Pons (tissue), 1 donor: Measurements from ENCODE around the gene TMEM184A.

Source experiments
- DNase-seq: peaks from one replicate; pipeline ENCODE4 v3.0.0-alpha.2; 2016; ENCODE audit warnings: low spot score

The TMEM184A gene

GRCh38 chr7:1550846-1551155 is 5.2 kb downstream of the TMEM184A start:
- no peak for DNase-seq

- no peak for DNase-seq
These were observed 5.8 kb downstream of the TMEM184A start for GRCh38 chr7:1550005-1550845.

DNA sequence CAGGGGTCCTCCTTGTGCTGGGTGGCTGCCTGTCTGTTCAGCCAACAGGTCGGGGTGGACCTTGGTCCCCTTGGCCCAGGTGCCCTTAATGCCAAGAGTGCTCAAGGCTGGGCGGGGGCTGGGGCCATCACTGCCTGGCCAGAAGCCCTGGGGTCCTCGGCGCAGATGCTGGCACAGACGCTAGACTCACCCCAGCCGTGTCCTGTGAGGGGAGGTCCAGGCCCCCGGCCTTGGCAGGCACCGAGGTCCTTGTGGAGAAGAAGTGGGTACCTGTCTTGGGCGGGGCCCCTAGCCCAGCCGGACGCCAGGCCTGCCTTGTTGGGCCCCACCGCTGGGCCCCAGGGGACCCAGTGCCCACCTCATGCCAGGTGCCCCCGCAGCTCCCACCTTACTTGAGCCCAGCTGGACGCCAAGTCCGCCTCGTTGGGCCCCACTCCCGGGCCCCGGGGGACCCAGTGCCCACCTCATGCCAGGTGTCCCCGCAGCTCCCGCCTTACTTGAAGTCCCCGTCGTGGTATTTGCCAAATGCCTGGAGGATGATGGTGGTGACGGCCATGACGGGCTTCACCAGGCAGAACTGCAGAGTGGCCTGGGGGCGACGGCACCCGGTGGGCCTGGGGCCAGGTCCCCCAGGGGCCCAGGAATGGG is 6.5 kb downstream of the TMEM184A start:
- DNase-seq, result no peak

- no peak for DNase-seq
These were observed 7.1 kb downstream of the TMEM184A start for GRCh38 chr7:1548944-1549343.

- DNase-seq, result no peak
These were observed 7.6 kb downstream of the TMEM184A start for GRCh38 chr7:1548438-1548831.

DNA sequence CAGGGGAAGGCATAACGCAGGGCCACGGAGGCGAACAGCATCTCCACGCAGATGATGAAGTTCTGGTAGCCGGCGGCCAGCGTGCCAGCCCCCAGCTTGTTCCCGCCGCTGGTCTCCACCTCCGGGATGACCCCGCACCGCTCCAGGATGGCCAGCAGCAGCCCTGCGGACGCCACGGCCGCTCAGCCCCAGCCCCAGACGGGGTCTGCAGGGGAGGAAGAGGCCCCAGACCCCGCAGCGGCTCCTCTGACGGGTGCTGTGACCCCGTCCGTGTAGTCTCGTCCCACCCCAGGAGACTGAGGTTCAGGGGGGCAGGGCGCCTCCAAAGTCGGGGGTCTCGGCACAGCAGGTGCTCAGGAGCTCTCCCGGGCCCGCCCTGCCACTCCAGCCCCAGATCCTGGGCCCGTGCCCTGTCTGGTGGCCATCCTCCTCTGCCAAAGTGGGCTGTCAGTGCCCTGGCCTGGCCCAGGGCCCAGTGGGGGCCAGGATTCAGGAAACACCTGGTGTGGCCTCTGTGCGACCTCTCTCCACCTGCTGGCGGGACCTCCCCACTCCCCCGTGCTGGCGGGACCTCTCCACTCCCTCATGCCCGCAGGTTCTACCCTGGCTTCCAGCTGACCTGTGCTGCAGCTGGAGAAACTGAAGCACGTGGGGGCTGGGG is 8.1 kb downstream of the TMEM184A start:
- no peak for DNase-seq

DNA sequence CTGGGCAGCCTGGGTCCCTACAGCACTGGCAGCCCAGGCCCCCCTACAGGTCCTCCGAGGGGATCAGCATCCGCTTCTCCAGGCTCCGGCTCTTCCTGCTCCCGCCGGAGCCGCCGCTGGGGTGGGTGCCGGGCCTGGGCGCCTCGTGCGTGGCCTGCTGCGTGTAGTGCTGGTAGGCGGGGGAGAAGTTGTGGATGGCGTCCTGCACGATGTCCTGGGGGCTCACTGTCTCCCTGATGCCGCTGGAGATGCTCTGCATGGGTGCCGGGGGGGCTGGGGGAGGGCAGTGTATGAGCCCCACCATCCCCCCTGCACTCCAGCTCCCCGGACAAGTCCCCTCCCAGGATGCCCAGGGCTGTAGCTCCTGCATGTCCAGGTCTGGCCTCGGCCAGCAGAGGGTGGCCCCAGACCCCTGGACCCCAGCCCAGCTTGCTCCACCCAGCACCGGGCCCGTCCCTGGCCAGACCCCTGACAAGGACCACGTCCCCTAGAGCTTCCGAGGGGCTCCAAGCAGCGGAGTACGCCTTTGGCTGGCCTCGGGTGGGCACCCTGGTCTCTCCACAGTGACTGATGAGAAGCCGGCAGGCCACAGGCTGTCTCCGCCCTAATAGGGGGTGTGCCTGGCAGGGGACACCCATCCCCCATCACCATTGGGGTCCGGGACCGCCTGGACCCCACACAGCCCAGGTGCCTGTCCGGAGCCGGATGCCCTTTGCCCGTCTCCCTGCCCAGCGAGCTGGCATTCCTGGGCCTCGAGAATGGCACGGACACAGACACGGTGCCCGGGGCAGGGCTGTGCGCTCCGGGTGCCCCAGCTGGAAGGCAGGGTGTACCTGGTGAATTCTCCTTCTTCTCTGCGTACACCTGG is 8.9 kb downstream of the TMEM184A start:
- no peak for DNase-seq

DNA sequence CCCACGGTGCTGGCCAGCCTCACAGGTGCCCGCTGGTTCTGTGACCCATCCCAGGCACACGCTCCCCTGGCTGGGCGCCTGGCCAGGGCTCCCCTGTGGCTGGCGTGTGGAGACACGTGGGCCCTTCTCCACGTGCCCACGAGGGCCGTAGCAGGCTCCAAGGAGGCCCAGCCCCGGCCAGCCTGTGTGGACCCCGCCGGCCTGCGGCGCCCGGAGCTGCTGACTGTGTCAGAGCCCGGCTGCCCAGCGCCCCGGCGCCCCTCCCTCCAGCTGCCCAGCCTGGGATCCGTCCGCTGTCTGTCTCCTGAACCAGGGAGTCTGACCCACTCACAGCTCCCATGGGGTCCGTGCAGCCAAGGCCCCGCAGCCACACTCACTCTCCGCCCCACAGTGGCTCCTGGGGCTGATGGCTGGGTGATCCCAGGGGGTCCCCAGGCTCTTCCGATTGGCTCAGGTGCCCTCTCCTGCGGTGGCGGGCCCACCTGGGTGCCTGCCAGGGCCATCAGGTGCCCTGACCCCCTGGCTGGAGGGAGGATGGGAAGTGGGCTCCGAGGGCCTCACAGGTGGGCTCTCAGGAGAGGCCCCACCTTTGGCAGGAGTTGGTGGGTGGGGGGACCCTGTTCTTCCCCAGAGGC is 9.6 kb downstream of the TMEM184A start:
- no peak for DNase-seq

DNA sequence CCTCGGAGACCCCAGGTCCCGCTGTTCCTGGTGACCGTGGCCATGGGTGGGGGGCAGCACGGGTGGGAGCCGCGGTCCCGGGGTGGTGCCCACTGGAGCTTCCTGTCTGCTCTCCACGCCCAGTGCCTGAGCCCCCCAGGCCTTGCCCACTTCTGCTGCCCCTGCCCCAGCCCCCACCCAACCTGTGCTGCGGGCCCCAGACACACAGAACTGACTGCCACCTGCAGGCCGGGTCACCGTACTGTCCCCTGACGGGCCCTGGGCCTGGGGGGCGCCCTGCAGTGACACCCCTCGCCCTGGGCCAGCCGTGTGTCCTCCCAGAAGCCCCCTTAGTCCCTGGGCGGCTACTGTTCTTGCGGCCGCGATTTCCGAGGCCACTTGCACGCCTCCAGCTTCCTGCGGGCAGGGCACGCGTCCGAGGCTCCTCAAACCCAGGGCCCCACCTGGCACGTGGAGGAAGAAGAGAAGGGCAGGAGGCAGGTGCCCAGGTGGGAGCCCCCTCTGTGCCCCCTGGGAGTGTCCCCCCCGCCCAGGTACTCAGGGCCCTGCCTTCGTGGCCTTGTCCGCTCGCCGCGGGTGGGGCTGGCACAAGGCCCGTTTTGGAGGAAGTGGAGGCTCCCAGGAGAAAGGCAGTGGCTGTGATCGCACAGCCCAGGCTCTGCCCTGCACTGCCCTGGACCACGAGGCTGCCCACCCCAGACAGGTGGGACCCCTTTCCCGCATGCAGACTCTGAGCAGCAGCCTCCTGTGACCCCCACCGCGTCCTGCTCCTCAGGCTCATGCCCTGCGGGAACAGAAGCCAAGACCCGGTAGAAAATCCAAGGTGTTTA is 10.4 kb downstream of the TMEM184A start:
- no peak for DNase-seq

DNA sequence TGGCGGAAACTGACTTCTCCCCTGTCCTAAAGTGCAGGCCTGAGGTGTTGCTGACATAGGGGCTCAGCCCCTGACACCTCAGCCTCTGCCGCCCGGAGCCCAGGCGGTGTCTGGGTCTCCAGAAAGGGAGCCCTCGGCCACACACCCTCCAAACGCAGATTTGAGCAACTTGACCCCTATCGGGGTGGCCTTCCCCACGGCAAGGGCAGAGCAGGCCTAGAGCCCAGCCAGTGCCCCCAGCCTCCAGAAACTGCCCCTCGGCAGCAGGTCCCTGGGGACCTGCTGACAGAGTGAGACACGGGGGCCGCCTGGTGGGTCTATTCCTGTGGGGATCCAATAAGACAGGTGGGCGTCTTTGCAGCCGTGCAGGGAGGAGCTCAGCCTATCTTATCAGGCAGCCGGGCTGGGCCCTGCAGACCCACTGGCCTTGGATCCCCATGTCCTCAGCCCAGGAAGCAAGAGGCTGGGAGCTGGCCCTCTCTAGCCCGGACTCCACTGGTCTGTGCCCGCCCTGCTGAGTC is 11.0 kb downstream of the TMEM184A start:
- no peak for DNase-seq

GRCh38 chr7:1544178-1544895 is 11.7 kb downstream of the TMEM184A start:
- DNase-seq, result no peak

- DNase-seq, result no peak
These were observed 12.2 kb downstream of the TMEM184A start for GRCh38 chr7:1543826-1544177.

DNA sequence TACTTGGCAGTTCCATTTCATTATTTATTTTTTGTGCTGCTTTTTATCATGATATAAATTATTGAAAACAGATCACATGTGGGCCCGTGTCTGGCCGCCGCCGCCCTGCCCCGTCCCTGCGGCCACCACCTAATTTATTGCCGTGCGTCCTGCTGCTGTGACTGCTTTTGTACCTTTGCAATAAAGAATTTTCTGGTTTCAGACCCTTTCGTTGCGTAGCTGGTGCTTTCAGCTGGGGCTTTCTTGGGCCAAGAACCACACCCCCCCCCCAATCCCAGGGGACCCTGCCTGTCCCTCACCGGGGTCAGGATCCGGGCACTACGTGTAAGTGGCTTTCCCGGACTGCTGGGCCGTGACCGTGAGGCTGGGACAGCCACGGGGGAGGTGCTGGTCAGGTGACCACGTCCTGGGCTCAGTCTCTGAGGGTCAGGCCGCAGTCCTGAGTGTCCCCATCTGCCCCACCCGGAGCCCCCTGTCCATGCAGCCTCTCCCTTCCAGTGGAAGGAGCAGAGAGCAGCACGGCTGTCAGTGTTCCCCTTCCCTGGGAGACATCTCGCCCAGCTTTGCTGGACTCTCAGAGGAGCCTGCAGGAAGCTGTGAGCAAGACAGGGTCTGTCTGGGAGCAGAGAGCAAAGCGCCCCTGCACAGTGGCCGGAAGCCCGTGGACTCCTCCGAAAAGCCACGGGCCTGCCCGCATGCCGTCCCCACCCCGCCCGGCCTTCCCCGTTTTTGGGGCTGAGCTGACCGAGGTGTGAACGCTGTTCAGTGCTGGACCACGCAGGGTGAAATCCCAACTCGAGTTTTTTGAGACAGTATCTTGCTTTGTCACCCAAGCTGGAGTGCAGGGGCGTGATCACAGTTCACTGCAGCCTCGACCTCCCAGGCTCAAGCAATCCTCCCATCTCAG is 12.9 kb downstream of the TMEM184A start:
- no peak for DNase-seq

GRCh38 chr7:1542329-1542728 is 13.7 kb downstream of the TMEM184A start:
- DNase-seq, result no peak

- DNase-seq, result no peak
These were observed 14.4 kb downstream of the TMEM184A start for GRCh38 chr7:1541431-1542162.

DNA sequence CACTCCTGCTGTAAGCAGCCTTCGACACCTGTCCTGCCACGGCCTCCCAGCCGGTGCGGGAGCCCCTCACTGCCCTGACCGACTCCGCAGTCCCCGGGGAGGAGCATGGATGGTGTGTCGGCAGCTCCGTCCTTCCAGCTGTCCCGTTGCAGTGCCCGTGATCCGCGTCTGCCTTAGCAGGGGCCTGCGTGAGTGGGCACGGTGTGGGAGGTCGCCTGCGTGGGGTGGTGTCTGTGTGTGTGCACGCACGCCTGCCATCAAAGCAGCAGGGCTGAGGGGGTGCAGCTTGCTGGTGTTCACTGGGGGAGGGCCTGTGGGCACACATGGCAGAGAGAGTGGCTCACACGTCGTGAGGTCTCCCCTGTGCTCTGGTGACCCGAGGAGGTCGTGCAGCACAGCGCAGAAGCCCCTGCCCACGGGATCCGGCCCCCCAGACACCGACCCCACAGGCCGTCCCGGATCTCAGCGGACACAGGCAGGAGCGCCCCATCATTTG is 15.2 kb downstream of the TMEM184A start:
- no peak for DNase-seq

- no peak for DNase-seq
These were observed 15.9 kb downstream of the TMEM184A start for GRCh38 chr7:1539882-1540775.
